ENCODE data around the gene TNFSF8. TPM values are rescaled to one million over a fixed set of nuclear protein-coding genes. Genes with fewer than 3 reads are reported as not detected.

Gene TNFSF8
- total and polyA plus RNA-seq, 2 of the 4 experiments (the other 2 are of a cell fraction): not detected

GRCh38 chr9:114953959-114954358 is 23.6 kb upstream of the TNFSF8 start:
- Histone ChIP-seq H3K4me3 (ENCODE audit: insufficient read depth, low read depth, low read length) (no peak overlapping the region), H4K91ac (ENCODE audit: insufficient read depth, low read depth, low read length) (peak overlapping the region; percentile 43; the same call in 1 of the 2 replicates), H2AK9ac (replicated peaks; ENCODE audit: low read depth, low read length, poor library complexity) (no peak overlapping the region), H3K27me3 (ENCODE audit: control insufficient read depth, insufficient read depth, low read length) (peaks cover 8% of the 10 kb centered on the region; the same call in 1 of the 2 replicates), H3K79me1 (ENCODE audit: low read depth in 1 of 2, low read length in 2 of 2) (no peaks in the 10 kb centered on the region), H3K56ac (ENCODE audit: extremely low read depth, insufficient read depth, low read length) (no peak overlapping the region), H3K4ac (ENCODE audit: low read depth, low read length) (no peak overlapping the region), H2AK5ac (ENCODE audit: low read depth, low read length) (peak overlapping the region; percentile 54), H3K9me1 (ENCODE audit: insufficient read depth, low read length) (no peaks in the 10 kb centered on the region), H2BK20ac (ENCODE audit: low read depth, low read length) (peak overlapping the region; percentile 49; the same call in 1 of the 2 replicates), H3K23ac (ENCODE audit: low read depth, low read length) (no peak overlapping the region), H4K20me1 (ENCODE audit: insufficient read depth, low read length) (no peaks in the 10 kb centered on the region), H3K9ac (ENCODE audit: low read depth, low read length) (no peak overlapping the region), H2BK5ac (ENCODE audit: low read depth, low read length, poor library complexity, severe bottlenecking) (no peak overlapping the region), H3K4me1 (ENCODE audit: control insufficient read depth, insufficient read depth, low read length) (peaks cover 7% of the 10 kb centered on the region), H4K5ac (ENCODE audit: low read depth, low read length) (no peak overlapping the region), H3K14ac (replicated peaks; ENCODE audit: low read depth, low read length) (no peak overlapping the region), H4K8ac (ENCODE audit: low read depth in 2 of 2, low read length in 2 of 2) (peak overlapping the region in 1 of 2 experiments; percentile 4; a peak in 1 of 4 replicates), H3K27ac (ENCODE audit: insufficient read depth, low read length) (peak overlapping the region; percentile 41; the same call in 1 of the 2 replicates), H2BK15ac (ENCODE audit: low read depth, low read length) (peak overlapping the region; percentile 73; the same call in 2 of the 3 replicates), H3K4me2 (ENCODE audit: low read depth, low read length) (peak overlapping the region; percentile 29; the same call in 1 of the 2 replicates), H3K36me3 (ENCODE audit: control insufficient read depth, insufficient read depth, low read length) (no peaks in the 10 kb centered on the region), H2BK120ac (ENCODE audit: low read depth, low read length) (peak overlapping the region; percentile 23; the same call in 1 of the 2 replicates), H3K9me3 (ENCODE audit: control insufficient read depth, insufficient read depth, low read length) (no peaks in the 10 kb centered on the region), H2AFZ (replicated peaks; ENCODE audit: low read length, poor library complexity) (peak overlapping the region; percentile 40), H3K18ac (ENCODE audit: low read depth, low read length) (no peak overlapping the region; the same call in 1 of the 2 replicates)
- no TSS peak for BruUV-seq (replicated peaks)
- ATAC-seq (ENCODE audit: low read depth) (peak; percentile 85), DNase-seq (peak; percentile 84)
- in situ Hi-C loops (cut with MboI; ENCODE audit: low sequenced_read_pairs) (no loop called here), dilution Hi-C loops (cut with HindIII; ENCODE audit: low sequenced_read_pairs, unreplicated experiment) (no loop called here), intact Hi-C loops (cut with micrococcal nuclease) (loop anchor here (1.0 kb wide), 1 partner anchor 14 kb away; no protein-coding TSS in a partner anchor)
- ChIA-PET CTCF (interaction anchor here (1.4 to 1.5 kb wide), 2 partner anchors 16 to 43 kb away, joined by 3 read pairs; no protein-coding TSS in a partner anchor), POLR2A (ENCODE audit: unreplicated experiment) (no interaction called here)
- whole genome bisulfite sequencing, 2 experiments (ENCODE audit: extremely low coverage in 2 of 2, insufficient read length in 1 of 2): 0% methylated on average over 2 of the region's 7 CpGs; no CpG with 5 or more reads in 1 of the 2 experiments
- TF ChIP-seq NFE2L2 (IDR thresholded peaks at IDR 0.05; ENCODE audit: low read depth, low read length) (peak; percentile 76), CHD1 (IDR thresholded peaks at IDR 0.05; ENCODE audit: low read depth, low read length) (no peak), CEBPB (IDR thresholded peaks at IDR 0.05; ENCODE audit: low read depth, low read length) (peak; percentile 97), RAD21 (IDR thresholded peaks at IDR 0.05; ENCODE audit: low read length) (no peak), RCOR1 (IDR thresholded peaks at IDR 0.05; ENCODE audit: insufficient replicate concordance, low read length) (no peak), FOS (IDR thresholded peaks at IDR 0.05; ENCODE audit: low read depth, low read length) (peak; percentile 61; the same call in 1 of the 2 replicates), ELK1 (IDR thresholded peaks at IDR 0.05; ENCODE audit: borderline replicate concordance, low read depth, low read length) (no peak), USF2 (IDR thresholded peaks at IDR 0.05; ENCODE audit: low read depth, low read length) (no peak), RFX5 (IDR thresholded peaks at IDR 0.05; ENCODE audit: low read depth, low read length) (no peak)

Data from IMR-90 (cell line).